GM12873 (cell line): ENCODE results near the gene GNL3L.

Experiments
- TF ChIP-seq, protein P1 (sequence below): IDR thresholded peaks from 2 replicates; pipeline ENCODE4 v1.5.1; 2012; ENCODE audit warnings: low read depth, mild to moderate bottlenecking, moderate library complexity, low read length, control low read depth; ENCODE audit not compliant: insufficient read depth; ENCODE audit errors: missing control alignments

Gene GNL3L

DNA sequence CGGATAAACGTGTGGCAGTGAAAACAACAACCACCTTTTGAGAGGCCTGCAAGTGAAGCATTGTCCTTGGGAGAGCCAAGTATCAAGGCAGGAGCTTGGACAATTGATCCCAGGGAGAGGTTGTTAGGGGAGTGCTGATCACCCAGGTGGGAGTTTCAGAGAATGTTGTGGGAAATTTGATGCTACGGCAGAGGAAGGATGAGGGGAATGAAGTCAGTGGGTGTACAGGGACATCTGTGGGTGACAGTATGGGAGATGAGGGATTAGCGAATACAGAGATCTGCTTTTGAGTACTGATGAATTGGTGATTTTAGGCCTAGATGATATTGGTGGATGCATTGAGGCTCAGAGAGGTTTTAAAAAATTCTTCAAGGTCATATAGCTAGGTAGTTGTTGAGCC lies 4.3 kb downstream of the GNL3L start:
- TF ChIP-seq, protein P1, sequence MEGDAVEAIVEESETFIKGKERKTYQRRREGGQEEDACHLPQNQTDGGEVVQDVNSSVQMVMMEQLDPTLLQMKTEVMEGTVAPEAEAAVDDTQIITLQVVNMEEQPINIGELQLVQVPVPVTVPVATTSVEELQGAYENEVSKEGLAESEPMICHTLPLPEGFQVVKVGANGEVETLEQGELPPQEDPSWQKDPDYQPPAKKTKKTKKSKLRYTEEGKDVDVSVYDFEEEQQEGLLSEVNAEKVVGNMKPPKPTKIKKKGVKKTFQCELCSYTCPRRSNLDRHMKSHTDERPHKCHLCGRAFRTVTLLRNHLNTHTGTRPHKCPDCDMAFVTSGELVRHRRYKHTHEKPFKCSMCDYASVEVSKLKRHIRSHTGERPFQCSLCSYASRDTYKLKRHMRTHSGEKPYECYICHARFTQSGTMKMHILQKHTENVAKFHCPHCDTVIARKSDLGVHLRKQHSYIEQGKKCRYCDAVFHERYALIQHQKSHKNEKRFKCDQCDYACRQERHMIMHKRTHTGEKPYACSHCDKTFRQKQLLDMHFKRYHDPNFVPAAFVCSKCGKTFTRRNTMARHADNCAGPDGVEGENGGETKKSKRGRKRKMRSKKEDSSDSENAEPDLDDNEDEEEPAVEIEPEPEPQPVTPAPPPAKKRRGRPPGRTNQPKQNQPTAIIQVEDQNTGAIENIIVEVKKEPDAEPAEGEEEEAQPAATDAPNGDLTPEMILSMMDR: no peak

DNA sequence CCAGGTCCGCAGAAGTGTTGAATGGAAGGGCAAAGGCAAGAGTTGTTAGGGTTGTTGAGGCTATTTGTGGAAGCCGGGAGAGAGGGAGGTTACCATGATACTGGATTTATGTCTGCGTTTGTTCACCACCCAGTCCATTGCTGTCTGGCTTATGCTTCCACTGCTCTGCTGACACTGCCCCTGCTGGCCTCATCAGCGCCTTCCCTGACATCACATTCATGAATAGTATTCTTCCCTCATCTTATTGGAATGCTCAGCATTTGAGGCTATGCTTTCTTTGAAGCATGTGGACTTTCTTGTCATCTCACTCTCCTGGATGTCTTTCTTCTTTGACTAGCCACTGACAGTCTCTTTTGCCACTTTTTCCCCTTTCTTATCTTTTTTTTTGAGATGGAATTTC lies 10.3 kb downstream of the GNL3L start:
- TF ChIP-seq, protein P1: no peak

DNA sequence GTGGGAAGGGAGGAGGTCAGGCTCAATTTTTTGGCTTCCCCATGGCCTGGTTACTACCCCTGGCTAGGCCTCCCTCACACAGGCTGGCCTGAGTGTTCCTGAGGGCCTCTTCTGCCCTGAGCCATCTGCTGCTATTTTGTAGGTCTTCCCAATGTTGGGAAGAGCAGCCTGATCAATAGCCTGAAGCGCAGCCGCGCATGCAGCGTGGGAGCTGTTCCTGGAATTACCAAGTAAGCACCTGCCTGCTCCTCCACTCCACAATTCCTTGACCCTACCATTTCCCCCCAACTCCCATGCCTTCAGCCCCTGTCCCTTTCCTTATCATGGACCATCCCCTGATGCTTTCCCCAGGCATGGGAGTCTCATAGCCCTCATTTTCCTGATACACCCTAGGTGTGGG lies 20.8 kb downstream of the GNL3L start:
- TF ChIP-seq, protein P1: no peak

DNA sequence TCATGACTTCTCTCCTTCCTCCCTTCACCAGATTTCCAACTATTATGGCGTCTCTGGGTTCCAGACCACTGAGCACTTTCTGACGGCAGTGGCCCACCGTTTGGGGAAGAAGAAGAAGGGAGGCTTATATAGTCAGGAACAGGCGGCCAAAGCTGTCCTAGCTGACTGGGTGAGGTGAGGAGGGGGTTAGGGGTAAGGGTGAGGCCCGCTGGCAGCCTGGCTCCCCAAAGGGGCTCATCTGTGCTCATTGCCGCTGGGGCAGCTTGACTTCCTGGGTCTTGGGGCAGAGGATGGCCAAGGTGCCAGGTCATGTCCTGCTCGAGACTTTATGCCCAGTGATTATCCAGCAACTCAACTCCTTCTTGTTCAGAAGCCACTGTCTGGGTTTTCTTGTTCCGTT lies 21.8 kb downstream of the GNL3L start:
- TF ChIP-seq, protein P1: no peak

DNA sequence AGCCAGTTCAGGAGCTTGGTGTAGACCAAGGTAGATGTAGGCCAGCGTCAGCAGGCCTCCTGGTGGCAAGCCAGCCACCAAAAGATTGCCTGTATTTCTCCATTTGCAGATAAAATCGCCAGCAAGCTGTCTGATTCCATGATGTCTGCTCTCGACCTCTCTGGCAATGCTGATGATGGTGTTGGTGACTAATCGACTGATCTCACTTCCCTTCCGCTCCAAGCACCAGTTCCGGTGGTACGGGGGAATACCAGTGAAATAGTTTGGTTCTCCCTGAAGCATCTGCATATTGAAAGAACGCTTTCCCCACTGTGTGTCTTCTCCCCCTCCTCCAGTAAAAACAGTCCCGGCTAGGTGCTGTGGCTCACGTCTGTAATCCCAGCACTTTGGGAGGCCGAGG lies 30.4 kb downstream of the GNL3L start:
- TF ChIP-seq, protein P1: no peak

DNA sequence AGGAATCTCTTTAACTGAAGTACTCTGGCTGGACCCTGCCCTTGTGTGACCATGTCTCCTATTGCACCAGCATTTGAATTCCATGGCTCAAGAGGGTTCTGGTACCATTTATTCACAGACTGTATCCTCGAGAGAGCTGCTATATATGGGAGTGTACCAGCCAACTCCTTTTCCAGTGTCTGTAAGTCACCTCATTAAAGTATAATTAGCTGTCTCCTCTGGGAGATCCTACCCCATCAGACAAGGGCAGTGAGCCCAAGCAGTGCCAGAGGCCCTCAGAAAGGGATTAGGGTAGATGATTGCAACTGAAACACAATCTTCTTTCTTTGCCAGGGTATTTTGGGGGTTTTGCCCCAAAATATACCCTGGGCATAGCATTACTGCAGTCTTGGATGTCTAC lies 31.6 kb downstream of the GNL3L start:
- TF ChIP-seq, protein P1: no peak

DNA sequence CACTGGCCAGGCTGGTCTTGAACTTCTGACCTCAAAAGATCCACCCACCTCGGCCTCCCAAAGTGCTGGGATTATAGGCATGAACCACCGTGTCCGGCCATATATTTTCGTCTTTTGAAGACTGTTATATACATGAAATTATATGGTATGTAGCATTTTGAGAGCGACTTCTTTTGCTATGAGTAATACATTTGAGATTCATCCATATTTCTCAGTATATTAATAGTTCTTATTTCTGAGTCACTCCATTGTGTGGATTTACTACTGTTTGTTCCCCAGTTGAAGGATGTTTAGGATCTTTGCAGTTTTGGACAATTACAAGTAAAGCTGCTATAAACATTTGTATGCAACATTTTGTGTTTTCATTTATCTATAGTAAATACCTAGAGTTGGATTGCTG lies 34.9 kb downstream of the GNL3L start:
- TF ChIP-seq, protein P1: no peak
